Measurements from ENCODE around the gene ANKH.

Gene ANKH

DNA sequence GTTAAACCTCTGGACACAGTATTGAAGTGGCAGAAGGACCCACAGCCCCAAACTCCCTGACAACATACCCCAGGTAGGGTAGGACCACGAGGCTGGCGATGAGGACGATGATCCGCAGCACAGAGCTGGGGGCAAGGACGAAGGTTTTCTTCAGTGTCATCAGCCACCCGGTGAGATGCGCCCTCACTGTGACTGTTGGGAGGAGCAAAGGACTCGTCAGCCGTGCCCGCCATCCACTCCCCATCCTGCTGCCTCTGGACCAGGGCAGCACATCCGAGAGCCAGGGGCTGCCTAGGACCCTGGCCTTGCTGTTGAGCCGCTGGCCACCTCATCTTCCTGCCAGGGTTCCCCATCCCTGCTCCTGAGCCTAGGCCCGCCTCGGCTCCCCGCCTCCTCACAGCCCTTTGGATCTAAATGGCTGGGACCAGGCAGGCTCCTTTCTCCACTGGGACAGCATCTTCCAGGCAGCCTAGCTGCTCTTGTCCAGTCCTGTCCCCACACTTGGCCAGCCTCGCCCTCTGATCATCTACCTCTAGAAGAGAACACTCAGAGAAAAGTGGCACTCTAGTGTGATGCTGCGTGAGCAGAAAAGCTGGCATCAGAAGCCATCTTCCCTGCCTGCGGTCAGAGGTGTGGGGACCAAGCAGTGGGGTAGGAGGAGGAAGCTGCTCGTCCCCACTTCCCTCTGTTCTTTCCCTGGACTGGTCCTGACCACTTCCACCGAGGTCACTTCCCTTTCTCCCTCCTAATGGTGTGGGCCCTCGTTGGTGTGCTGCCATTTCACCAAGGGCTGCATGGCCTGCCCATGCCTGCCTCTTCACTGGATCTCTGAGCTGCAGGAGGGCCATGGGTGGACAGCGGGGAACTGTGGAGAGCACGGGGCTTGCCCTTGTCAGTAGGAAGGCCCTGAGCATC, 157.8 kb downstream of the ANKH start:
- DNase-seq (ENCODE audit: low read depth): no peak

DNA sequence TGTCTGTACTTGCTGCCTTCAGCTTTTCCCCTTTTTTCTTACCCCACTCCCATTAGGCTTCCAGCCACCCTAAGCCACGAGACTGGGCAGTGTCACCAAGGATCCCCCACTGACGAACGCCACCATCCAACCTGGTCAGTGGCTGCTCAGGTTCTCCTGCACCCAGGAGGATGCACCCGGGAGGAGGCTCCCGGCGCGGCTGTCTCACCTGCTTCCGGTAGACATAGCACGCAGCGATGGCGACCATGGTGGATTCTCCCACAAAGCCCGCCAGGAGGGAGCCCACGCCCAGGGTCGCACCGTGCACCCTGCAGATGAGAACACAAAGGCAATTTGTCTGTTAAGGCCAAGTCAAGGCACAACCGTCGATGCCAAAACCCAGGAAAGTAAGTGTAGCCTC, 158.9 kb downstream of the ANKH start:
- no peak for DNase-seq (ENCODE audit: low read depth)

DNA sequence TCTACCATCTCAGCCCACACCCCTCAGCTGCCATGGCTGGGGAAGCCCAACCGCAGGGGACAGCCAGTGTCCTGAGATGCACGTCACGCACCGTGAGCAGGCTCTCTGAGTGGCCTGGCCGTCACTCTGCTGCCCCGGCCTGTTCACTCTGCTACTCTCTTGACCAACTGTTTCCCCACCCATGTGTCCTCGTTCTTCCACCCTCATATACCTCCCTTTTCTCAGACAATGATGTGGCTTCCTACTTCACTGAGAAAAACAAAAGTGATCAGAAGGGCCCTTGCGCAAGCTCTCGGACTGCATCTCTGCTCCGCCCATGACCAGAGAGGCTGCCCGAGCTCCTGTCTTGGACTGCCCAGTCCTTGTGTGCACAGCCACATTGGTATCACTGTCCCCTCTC, 159.4 kb downstream of the ANKH start:
- DNase-seq (ENCODE audit: low read depth): no peak

DNA sequence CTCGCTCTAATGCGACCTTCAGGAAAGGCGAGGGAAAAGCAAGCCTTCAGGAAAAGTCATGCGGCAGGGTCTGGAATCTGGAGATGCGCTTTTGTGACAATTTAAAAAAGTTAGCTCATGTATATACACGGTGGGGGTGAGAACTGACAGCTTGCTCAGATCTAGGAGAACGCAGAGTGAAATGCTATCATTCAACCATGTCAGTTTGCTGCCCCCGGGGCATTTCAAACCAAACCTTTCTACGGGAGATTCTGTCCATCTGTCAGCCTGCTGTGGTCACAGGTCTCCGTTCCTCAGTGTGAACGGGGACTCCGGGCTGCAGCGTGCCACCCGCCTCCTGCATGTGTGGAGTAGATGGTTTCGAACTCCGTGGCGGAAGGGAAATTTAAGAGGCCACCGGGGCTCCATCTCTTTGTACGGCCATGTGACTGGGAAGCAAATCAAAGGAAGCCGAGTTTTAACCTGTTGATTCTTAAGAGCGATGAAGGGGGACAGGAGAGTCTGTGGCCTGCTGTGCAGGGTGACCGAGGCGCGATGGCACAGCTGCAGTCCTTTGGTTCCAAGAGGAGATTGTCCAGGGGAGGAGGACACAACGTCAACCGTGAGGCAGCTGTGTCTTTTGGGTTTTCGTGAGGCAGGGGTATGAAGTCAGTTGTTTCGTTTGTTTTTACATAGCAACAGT, 161.1 kb downstream of the ANKH start:
- DNase-seq (ENCODE audit: low read depth): no peak

DNA sequence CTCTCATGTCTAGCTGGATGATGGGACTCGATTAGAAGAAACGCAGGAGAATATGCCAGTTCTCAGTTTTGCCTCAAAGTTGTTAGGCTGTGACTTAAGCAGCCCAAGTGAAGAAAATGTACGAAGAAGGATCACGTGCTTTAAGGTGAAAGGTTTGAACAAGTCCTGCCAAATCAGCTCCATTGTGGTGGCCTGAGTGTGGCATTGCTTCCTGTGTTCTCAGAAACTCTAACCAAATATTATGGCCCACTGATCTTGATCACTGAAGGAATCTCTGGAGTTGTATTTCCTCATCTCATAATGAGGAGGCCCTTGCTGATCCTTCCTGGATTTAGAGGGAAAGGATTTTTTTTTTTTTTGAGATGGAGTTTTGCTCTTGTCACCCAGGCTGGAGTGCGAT, 163.0 kb downstream of the ANKH start:
- no peak for DNase-seq (ENCODE audit: low read depth)

DNA sequence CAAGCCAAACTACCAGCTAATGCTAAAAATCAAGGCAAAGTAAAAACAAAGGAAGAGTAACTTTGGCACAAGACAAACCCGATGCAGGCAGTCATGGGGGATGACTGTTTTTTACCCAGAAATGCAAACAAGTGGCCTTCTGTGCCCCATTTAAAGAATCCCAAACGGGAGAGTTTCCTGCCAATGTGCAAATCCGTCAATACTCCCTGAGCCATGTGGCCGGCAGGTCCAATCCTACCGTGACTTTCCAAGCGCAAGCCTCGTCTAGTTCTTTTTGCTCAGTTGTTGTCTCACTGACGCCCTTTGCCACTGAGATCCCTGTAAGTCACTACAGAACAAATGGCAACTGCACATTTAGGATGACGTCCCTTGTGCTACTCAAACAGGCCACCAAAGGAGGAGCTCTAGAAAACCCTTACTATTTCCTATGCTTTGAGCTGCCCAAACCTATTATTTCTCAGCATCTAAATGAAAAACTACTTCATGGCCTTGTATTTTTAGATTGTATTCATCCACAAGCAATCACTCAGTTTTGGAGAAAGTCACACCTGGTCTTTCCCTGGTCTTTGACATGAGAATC, 163.7 kb downstream of the ANKH start:
- DNase-seq (ENCODE audit: low read depth): no peak

DNA sequence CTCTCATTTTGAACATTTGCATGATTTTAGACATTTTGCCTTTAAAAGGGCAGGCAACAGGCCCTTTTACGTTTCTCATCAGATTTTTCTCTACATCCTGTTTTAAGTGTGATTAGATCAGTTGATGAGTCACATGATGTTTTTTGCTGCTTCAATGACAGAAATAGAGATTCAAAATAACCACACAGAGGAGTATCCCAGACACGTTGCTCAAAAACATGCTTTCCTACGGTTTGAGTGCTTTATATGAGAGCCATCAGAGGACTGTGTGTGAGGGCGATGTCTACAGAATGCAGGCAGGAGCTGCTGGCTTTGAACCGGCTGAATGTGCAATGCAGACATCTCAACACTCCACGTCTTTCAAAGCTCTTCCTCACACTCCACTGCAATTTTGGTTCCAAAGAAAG, 165.0 kb downstream of the ANKH start:
- DNase-seq (ENCODE audit: low read depth): no peak

DNA sequence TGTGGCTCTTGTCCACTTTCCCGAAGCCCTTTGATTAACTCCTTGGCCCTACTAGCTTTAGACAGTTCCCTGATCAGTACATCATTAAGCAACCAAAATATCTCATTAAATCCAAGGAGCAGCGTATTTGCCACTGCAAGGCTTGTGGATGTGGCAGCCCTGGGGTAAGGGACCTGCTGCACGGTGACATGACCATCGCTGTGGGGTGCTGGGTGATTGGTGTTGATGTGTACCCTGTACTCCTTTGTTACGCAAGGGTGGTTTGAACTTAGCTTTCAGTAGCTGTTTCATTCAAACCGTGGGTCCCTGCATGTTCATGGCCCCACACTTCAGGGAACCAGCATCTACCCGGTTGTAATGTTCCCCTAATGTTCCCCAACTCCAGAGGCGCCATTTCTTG, 166.0 kb downstream of the ANKH start:
- no peak for DNase-seq (ENCODE audit: low read depth)

DNA sequence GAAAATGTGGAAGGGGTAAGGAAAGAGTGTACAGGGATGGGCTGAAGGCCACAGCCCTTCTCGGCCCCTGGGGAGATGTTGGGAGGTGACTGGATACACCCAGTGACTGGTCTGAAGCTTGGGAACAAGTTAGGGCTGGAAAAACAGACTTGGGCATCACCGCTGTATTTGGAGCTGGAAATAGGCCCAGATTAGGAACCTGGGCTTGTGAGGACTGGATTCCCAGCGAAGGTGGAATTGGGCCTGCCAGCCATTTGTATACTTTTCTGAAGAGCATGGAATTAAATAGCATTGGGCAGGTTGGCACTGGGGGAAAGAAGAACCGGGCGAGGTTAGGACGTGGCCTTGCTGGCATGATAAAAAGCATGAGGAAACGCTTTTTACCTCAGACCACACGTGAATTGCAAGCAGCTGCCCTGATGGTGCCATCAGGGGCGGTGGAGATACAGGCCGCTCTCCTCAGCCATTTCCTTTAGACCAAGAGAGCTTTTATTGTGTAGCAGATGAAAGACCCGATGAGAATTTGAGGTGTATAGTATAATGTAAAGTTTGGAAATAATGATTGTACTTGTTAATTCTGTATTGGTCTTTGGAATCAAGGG, 169.2 kb downstream of the ANKH start:
- no peak for DNase-seq (ENCODE audit: low read depth)

DNA sequence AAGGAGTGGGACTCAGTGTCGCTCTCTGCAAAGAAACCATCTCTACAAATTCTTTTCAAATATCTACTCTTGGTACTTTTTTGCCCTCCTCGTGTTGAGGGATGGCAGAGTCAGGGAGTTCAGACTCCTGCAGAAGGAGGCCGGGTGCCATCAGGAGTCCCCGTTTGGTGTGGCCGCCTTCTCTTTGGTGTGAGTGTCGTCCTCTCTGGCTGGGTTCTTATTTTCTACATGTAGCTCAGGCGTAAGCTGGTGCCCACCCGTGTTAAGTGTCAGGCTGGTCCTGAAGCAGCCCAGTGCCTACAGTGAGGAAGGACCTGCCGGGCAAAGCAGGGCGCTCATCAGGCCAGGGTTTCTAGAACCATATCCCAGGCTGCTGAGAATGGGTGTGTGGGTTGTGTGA, 170.0 kb downstream of the ANKH start:
- DNase-seq (ENCODE audit: low read depth): no peak

DNA sequence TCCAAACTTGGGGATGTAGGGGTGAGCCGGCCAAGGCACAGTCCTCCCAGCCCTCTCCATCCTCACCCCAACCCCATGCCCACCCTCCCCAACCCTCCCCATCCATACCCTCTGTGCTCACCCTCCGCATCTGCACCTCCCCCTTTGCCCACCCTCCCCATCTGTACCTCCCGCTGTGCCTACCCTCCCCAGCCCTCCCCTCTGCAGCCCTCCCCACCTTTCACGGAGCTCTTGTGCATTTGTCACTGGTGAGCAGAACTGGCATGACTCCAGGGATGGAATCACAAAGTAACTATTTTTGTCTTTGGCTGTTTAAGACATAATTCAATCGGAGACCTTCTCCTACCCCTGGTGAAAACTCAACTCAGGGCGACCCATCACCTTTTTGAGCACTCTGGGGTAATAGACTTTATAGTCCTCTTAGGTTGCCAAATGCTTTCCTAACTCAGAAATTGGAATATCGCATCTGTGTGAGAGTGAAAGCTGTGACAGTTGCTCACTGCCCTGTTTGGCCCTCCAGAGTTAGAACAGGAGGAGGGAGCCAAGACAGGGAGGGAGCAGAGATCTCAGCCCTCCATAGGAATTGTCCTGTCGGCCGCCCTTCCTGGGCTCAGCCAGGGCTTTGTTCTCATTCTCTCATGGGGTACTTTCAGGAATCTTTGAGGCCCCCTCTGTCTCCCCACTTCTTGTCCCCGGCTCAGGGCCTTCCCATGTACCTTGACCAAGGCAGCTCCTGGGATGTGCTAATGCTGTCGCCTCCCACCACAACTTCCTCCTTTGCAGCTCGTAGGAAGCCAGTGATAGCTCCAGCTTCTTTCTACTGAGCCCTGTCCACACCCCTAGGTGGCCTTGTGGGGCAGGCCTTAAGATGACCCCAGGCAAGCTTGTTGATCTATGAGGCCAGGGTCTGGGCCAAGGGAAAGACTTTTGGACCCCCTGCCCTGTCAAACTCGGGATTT, 170.8 kb downstream of the ANKH start:
- DNase-seq (ENCODE audit: low read depth): no peak

DNA sequence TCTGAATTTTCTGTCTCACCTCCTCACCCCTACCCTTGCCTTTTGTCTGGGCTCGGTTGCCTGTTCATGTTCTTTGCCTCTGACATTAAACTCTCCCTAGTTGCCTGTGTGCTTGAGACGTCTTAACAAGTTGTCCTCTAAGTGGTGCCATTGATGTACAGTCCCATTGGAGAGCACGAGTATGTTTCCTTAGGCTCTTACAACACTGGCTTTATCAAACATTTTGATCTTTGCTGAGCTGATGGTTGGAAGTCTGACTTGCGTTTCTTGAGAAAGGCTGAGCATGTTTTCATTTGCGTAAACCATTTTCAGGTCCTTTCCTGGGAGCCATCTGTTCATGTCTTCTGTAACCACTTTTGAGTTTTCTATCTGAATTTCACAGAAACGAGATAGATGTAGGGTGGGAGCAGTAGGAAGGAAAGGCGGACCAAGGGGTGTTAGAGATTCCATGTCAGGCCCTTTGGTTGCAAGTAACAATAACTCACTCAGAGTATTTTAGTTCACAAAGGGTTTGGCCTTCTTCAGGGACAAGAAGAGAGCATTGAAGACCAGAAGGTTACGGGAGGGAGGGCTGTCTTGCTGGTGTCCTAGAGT, 171.7 kb downstream of the ANKH start:
- DNase-seq (ENCODE audit: low read depth): no peak

DNA sequence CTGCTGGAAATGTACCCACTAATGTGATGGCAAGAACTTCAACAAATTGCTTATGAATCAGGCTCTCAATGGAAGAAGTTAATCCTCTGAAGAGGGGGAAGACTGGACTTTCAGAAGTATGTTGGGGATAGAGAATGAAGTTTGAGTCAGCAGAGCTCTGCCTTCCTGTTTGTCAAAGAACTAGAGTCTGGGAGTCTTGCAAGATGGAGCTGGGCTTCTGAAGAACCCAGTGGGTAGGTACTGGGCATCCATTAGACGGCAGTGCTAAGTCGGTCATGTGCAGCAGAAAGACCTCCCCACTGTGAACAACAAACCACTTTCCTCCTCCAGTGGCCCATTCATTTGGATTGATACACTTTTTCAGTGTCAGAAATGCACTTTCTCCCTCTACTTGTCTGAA, 172.4 kb downstream of the ANKH start:
- no peak for DNase-seq (ENCODE audit: low read depth)

DNA sequence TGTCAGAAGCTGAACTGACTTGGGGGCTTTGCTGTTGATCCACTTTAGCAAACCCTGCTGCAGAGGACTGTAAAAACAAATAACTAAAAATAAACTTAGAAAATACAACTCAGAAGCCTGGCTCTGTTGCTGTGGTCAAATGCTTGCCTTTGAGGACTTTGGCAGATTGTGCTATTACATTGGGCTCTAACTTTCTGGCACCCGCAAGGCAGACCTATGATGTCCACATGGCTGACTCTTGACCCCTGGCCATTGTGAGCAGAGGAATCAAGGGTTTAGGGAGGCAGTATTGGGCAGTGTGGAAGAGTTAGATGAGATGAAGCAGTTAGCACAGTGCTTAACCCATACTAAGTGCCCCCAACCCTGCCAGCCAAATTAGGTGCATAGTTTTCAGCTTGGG, 173.1 kb downstream of the ANKH start:
- no peak for DNase-seq (ENCODE audit: low read depth)

DNA sequence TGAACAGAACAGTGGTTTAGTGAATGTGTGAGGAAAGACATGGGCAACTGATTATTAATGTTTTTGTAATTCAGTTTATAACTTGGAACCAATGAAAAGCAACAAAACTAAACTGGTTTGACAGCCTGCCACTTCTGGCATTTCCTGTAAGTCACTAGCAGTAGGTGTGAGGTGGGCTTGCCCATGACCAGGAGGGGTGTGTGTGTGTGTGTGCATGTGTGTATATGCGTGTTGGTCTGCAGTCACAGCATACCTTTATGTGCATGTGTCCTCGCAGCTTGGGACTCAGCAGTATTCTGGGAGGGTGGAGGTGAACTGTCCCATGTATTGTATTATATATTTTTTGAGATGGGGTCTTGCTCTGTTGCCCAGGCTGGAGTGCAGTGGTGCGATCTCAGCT, 174.7 kb downstream of the ANKH start:
- DNase-seq (ENCODE audit: low read depth): no peak

DNA sequence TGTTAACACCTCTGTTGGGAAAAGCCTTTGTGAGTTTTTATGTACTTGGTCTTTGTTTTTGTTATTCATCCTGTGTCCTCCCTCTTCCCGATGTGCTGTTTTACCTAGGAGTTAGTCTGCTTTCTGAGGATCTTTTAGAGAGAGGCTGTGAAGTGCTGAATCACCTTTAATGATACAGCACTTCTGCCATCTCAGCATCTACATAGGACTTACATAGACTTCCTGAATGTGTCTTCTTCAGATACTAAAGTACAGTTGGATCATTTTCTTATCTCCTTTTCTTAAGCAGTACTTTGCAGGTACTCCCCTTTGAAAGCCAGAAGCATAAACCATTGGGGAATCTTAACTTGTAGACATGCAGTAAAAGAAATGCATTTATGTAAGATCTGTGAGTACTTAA, 175.5 kb downstream of the ANKH start:
- DNase-seq (ENCODE audit: low read depth): no peak

DNA sequence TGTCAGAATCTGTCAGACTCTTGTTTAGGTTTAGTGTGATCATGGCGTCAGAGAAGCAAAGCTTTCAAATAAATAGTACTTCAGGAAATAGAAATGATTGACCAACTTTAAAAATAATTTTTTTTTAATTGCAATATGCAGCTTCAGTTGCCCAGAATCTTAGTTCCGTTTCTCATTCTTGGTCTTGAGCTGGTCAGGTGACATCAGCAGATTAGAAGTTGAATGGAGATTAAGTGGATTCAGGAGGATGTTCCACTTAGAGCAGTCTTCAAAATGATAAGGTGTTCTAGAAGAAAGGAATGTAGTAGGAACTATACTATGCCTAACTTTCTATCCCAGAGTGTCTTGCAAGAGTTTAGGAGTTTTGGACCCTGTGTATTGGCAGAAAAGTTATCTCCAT, 176.4 kb downstream of the ANKH start:
- DNase-seq (ENCODE audit: low read depth): no peak

DNA sequence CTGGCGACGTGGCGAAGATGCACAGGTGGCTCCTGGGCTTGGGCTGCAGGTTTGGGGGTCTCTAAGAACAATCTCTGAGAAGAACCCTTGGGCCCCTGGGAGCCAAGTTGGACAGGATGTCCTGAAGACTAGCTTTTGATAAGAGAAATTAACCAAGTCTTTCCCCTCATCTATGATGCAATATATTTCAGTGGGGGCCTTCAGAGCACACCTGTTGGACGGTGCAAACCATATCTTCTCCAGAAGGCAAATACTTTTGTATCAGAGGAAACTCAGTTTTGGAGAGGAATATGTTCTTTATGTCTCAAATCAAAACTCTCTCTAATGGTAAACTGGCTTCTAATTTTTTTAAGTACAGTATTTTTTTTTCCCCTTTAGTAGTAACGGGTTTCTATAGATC, 178.5 kb downstream of the ANKH start:
- DNase-seq (ENCODE audit: low read depth): no peak

DNA sequence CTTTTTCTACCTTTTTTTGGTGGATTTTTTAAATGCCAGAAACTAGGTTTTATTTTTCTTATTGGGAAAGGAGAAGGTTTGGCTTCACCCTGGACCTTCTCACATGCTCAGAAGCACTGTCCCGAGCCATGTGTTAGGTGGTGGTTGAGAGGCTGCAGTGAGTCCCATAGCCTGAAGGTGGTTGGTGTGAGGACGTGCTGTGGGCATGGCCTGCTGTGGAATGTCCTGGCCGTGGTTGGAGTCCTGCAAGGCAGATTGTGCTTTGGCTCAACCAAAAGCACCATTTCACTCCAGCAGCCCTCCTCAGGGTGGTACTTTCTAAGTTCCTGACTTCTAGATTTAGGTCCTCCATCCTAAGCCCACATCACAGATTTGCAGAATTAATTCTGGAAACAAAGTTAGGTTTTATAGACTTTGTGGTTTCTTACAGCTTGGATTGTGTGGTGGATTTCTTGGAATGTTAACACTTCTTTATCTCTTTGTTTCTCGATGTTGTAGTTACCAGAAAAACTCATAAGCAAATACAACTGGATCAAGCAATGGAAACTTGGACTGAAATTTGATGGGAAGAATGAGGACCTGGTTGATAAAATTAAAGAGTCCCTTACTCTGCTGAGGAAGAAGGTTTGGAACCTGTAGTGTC, 184.4 kb downstream of the ANKH start:
- DNase-seq (ENCODE audit: low read depth): no peak

DNA sequence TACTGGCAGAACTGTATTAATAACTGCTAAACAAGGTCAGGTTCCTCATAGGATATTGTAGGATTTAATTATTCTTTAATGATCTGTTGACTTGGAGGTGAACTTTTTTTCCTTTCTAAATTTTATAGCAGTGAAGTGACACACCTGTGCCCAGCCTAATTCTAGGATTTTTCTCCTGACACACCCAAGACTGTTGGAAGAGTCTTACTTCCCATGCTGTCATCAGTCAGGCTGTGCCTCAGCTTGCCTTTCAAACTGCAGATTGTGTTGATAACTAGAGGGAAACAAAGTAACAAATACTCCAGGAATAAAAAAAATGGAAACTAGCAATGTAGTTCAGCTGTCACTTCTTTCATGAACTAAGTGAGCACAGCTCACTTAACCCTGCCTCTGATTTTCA, 185.1 kb downstream of the ANKH start:
- DNase-seq (ENCODE audit: low read depth): no peak

DNA sequence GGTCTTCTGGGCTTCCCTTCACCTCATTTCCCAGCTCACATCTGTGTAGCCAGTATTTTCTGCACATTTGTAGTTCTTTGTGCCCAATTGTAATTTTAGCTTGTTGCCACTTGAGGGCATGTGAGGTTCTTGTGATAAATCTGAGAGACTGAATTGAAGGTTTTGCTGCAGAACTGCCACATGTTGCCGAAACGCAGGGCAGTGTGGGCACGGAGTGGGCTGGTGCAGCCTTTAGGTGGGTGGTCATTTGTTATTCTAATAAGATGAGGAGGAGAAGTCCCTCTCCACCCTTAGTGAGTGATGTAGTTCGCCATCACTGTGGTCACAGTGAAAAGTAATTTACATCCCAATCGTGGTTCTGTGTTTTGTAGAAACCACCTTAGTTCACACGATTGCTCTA, 185.8 kb downstream of the ANKH start:
- no peak for DNase-seq (ENCODE audit: low read depth)
